Spinal cord (tissue), 10 donors: ENCODE measurements around the gene DAPK1. TPM values are rescaled to one million over a fixed set of nuclear protein-coding genes. Genes with fewer than 3 reads are reported as not detected.

Experiments
- DNase-seq, 6 donors: peaks; one replicate each; pipeline versions ENCODE4 v3.0.0 to v3.0.0-alpha.2; 2013 to 2015; ENCODE audit warnings: low spot score in 6 of 6, low read depth in 4 of 6
- H3K27ac ChIP-seq: one replicate; pipeline ENCODE4 v1.5.1; 2013; ENCODE audit warnings: low read depth, low read length, control low read depth
- H3K27me3 ChIP-seq: one replicate; pipeline ENCODE4 v1.6.1; 2013; ENCODE audit warnings: low read length; ENCODE audit not compliant: control insufficient read depth, insufficient read depth
- H3K36me3 ChIP-seq: one replicate; pipeline ENCODE4 v1.6.1; 2013; ENCODE audit warnings: low read length; ENCODE audit not compliant: control insufficient read depth, insufficient read depth
- H3K4me1 ChIP-seq: one replicate; pipeline ENCODE4 v1.6.1; 2013; ENCODE audit warnings: low read length; ENCODE audit not compliant: control insufficient read depth, insufficient read depth
- H3K4me3 ChIP-seq: one replicate; pipeline ENCODE4 v1.5.1; 2013; ENCODE audit warnings: low read depth, low read length, control low read depth
- H3K9me3 ChIP-seq: one replicate; pipeline ENCODE4 v1.6.1; 2013; ENCODE audit warnings: low read length; ENCODE audit not compliant: control insufficient read depth, insufficient read depth
- WGBS: methylation state at CpG from one replicate; pipeline ENCODE4 v1.1.5; 2013; ENCODE audit warnings: missing lambda C conversion rate; ENCODE audit not compliant: insufficient coverage; 5-methylcytosine and 5-hydroxymethylcytosine counted together
- polyA plus RNA-seq, 2 donors: library from polyadenylated mRNA; unstranded; fragments of 120-200 nt; gene quantifications; one replicate each; pipeline ENCODE4 v1.2.1, GENCODE V29; 2013; ENCODE audit not compliant: insufficient read length in 2 of 2
- total RNA-seq, 2 donors: library from RNA; depleted of rRNA in 1 of 2; stranded (reverse); fragments of 120-200 nt in 1 of 2; fragments of >200 nt in 1 of 2; gene quantifications; one replicate each; pipeline versions ENCODE4 v1.2.3 to v1.2.4, GENCODE V29; 2013 to 2014
- donor health status: healthy.

Gene DAPK1
- total and polyA plus RNA-seq, 4 donors: 53.3 to 82.6 (median 77.9) TPM

DNA sequence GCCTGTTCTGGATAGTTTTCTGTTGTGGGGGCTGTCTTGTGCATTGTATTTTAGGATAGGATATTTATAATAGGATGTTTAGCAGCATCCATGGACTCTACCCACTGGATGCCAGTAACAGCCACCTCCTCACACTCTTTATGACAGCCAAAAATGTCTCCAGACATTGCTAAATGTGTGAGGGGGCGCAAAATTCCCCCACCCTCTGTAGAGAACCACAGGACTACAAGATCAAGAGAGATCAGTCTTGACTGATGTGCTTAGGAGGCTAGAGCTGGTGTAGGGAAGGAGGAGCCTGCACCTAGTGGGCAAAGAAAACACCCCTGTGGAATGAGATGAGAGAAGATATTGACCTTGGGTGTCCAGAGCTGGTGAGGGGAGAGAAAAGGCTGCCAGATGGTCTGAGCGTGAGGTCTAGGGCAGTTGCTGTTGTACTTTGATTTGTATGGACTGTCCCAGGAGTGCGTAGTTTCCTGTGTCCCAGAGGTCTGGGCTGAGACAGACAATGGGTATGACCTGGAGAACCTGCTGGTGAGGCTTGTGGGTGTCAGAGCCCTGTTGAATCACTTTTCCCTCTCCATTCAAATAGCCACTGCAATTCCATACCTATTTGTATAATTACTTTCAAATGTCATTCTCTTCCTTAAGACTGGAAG lies 16.3 kb downstream of the DAPK1 start:
- H3K27ac ChIP-seq: no peak overlapping the region
- no peak for DNase-seq
- no peaks in the 10 kb centered on the region for H3K9me3 ChIP-seq
- peaks cover 10% of the 10 kb centered on the region for H3K36me3 ChIP-seq
- peaks cover 41% of the 10 kb centered on the region for H3K4me1 ChIP-seq
- peaks cover 13% of the 10 kb centered on the region for H3K27me3 ChIP-seq
- WGBS: no CpG with 5 or more reads among the region's 3 CpGs
- no peak overlapping the region for H3K4me3 ChIP-seq

GRCh38 chr9:87515006-87515405 lies 17.3 kb downstream of the DAPK1 start:
- peaks cover 5% of the 10 kb centered on the region for H3K36me3 ChIP-seq
- no CpG with 5 or more reads among the region's 2 CpGs for WGBS
- no peak overlapping the region for H3K27ac ChIP-seq
- H3K9me3 ChIP-seq: no peaks in the 10 kb centered on the region
- H3K27me3 ChIP-seq: peaks cover 9% of the 10 kb centered on the region
- peaks cover 38% of the 10 kb centered on the region for H3K4me1 ChIP-seq
- H3K4me3 ChIP-seq: no peak overlapping the region
- no peak for DNase-seq

DNA sequence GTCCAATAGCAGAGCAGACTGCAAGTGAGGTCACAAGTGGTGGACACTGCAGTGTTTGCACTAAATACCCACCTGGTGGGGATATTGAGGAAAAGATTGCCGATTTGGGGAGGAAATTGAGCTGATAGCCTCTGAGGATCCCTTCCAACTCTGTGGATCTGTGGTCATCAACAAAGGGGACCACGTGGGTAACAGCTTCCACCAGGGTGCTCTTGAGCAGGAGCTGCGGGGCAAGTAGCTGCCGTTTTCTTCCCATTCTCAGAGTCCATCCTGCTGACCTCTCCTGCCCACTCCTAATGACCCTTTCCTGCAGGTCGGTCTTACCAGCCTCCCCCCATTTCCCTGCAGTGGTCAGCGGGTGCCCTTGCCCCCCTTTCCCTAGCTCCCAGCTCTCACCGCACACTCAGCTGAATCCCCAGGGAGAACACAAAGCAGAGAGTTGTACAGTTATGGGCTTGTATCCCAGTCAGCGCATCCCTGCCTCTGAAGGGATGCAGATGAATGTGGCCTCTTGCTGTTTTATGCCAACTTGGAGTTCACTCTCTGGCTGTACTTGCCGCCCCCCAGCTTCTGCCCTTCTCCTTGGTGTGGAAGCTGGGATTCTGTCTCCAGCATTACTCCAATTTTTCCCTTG lies 18.0 kb downstream of the DAPK1 start:
- Histone ChIP-seq H3K9me3 (no peaks in the 10 kb centered on the region), H3K4me3 (no peak overlapping the region), H3K4me1 (peaks cover 37% of the 10 kb centered on the region), H3K27me3 (peaks cover 7% of the 10 kb centered on the region), H3K27ac (no peak overlapping the region), H3K36me3 (peaks cover 5% of the 10 kb centered on the region)
- DNase-seq: peak in 1 of 6 donors; percentile 53
- 43% methylated on average over 6 of the region's 9 CpGs for WGBS

DNA sequence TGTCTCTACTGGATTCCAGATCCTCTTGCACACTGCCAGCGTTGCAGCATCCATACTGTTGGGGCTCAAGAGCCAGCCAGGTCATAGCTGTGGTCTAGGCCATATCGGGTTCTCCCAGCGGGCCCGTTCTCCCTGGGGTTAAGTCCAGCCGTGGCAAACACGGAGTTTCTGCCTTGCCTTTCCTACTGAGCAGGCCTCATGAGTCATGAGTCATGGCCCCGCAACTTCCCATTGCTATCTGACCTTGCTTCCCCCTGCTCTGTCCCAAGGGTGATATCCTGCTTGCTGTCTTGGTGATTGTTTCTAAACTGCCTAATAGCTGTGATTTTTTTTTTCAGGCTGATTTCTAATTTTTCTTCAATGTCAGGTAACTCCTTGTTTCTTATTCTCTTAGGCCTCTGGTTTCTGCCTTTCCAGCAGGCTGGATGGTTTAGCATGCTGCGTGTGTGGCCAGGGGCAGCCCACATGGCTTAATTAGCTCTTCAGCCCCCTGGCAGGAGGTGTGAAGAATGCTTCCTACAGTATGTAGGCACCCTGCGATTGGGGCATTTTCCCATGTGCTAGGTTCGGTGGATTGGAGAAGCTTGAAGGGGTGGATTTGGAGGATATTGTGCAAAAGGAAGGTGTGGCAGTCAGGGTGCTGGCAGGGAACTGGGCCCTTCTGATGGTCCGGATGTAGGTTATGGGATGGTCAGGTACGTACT lies 18.7 kb downstream of the DAPK1 start:
- Histone ChIP-seq H3K4me1 (peaks cover 34% of the 10 kb centered on the region), H3K9me3 (no peaks in the 10 kb centered on the region), H3K4me3 (no peak overlapping the region), H3K27me3 (peaks cover 3% of the 10 kb centered on the region), H3K27ac (no peak overlapping the region), H3K36me3 (peaks cover 5% of the 10 kb centered on the region)
- no peak for DNase-seq
- WGBS: 90% methylated on average over 12 of the region's 12 CpGs

DNA sequence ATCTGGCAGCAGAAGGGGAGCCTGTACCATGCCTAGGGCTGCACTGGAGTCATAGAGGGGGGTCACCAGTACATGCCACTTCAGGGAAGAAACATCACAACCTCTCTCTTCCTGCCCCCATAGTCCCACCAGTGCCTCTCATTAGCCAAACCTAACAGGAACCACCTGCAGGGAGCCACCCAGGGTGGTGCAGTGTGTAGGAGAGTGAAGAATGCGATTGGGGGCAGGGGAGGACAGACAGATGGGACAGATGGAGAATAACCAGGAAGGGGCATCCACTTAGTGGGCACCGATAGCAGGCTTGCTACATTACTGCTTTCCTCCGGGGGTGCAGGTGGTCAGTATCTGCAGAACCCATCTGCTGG lies 19.2 kb downstream of the DAPK1 start:
- Histone ChIP-seq H3K4me3 (no peak overlapping the region), H3K36me3 (peaks cover 5% of the 10 kb centered on the region)

DNA sequence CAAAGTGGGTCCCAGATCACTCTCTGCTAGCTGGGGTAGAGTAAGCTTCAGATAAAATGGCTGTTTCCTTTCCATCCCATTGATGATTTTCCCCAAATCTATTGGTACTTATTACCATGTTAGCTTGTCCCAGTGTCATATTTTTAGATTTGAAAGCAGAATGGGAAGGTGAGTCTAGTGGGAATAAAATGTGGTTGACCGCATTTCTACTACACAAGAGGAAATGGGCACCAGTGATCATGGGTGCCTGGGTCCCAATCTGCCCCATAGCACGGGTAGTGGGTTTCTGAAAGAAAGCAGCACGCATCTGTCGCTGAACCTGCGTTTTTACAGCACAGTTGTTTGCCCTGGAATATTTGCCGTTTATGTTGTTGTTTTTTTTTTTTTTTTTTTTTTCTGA lies 20.1 kb downstream of the DAPK1 start:
- Histone ChIP-seq H3K27me3 (peaks cover 3% of the 10 kb centered on the region), H3K27ac (no peak overlapping the region), H3K36me3 (peaks cover 5% of the 10 kb centered on the region), H3K4me3 (no peak overlapping the region), H3K4me1 (peaks cover 23% of the 10 kb centered on the region), H3K9me3 (no peaks in the 10 kb centered on the region)
- no peak for DNase-seq
- 75% methylated on average over 4 of the region's 6 CpGs for WGBS

More for the DNA sequence above, 19.2 kb downstream of the DAPK1 start:
- DNase-seq: no peak
- Histone ChIP-seq H3K27me3 (peaks cover 3% of the 10 kb centered on the region), H3K4me1 (peaks cover 31% of the 10 kb centered on the region), H3K9me3 (no peaks in the 10 kb centered on the region), H3K27ac (no peak overlapping the region)
- 75% methylated on average over 3 of the region's 3 CpGs for WGBS

GRCh38 chr9:87518702-87519335 lies 21.2 kb downstream of the DAPK1 start:
- DNase-seq: no peak
- H3K36me3 ChIP-seq: peaks cover 5% of the 10 kb centered on the region
- no peak overlapping the region for H3K4me3 ChIP-seq
- peaks cover 3% of the 10 kb centered on the region for H3K27me3 ChIP-seq
- 79% methylated on average over 6 of the region's 12 CpGs for WGBS
- no peaks in the 10 kb centered on the region for H3K9me3 ChIP-seq
- H3K4me1 ChIP-seq: peaks cover 22% of the 10 kb centered on the region
- H3K27ac ChIP-seq: no peak overlapping the region

- Histone ChIP-seq H3K9me3 (no peaks in the 10 kb centered on the region), H3K4me3 (no peak overlapping the region)
- 50% methylated on average over 3 of the region's 3 CpGs for WGBS
Measured at GRCh38 chr9:87519461-87519860, 21.8 kb downstream of the DAPK1 start.

DNA sequence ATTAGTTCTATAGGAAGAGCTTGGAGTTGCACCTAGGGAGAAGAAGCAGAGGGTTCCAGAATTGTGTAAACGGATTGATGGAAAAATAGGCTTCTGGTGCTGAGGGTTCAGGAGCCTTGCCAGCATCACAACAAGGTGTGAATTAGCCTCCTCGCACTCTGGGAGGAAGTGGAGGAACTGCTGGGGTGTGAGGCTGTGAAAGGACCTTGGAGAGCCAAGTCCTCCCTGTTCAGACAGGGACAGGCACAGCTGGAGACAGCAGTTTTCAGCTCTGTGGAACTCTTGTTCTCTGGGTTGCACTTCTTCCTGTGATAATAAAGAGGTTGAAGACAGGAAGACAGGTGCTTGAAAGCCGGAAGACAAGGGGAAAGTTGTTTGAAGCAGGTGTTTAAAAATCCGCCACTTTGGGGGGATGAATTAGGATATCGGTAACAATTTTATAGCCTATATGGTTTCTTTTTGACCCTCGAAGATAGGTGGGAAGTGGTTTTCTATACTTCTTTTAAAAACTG lies 22.6 kb downstream of the DAPK1 start:
- DNase-seq: no peak
- H3K27ac ChIP-seq: no peak overlapping the region
- no peak overlapping the region for H3K4me3 ChIP-seq
- WGBS: 72% methylated on average over 5 of the region's 6 CpGs
- H3K27me3 ChIP-seq: peaks cover 3% of the 10 kb centered on the region
- H3K9me3 ChIP-seq: no peaks in the 10 kb centered on the region
- peaks cover 7% of the 10 kb centered on the region for H3K36me3 ChIP-seq
- H3K4me1 ChIP-seq: peaks cover 21% of the 10 kb centered on the region

More at GRCh38 chr9:87519461-87519860, 21.8 kb downstream of the DAPK1 start:
- no peak for DNase-seq
- H3K36me3 ChIP-seq: peaks cover 7% of the 10 kb centered on the region
- H3K27ac ChIP-seq: no peak overlapping the region
- peaks cover 21% of the 10 kb centered on the region for H3K4me1 ChIP-seq
- peaks cover 3% of the 10 kb centered on the region for H3K27me3 ChIP-seq
